ENCODE data around the gene FAAH.

The FAAH gene

DNA sequence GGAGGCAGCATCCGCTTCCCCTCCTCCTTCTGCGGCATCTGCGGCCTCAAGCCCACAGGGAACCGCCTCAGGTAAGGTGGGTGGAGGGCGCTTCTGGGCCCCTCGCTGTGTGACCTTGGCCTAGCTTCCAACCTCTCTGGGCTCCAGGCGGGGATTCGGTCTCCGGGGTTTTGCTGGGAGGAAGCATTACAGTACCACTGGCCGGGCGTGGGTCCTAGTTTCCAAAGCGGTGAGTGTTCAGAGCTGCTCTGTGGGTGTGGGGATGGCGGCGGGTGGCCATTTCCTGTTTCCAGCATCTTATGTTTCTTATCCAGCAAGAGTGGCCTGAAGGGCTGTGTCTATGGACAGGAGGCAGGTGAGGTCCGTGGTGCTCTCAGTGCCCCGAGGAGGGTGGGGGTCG lies 11.6 kb downstream of the FAAH start:
- no peak for DNase-seq (ENCODE audit: low read depth)
- H3K4me3 ChIP-seq (ENCODE audit: low read depth, low read length): no peak overlapping the region
- TF ChIP-seq, protein P1, sequence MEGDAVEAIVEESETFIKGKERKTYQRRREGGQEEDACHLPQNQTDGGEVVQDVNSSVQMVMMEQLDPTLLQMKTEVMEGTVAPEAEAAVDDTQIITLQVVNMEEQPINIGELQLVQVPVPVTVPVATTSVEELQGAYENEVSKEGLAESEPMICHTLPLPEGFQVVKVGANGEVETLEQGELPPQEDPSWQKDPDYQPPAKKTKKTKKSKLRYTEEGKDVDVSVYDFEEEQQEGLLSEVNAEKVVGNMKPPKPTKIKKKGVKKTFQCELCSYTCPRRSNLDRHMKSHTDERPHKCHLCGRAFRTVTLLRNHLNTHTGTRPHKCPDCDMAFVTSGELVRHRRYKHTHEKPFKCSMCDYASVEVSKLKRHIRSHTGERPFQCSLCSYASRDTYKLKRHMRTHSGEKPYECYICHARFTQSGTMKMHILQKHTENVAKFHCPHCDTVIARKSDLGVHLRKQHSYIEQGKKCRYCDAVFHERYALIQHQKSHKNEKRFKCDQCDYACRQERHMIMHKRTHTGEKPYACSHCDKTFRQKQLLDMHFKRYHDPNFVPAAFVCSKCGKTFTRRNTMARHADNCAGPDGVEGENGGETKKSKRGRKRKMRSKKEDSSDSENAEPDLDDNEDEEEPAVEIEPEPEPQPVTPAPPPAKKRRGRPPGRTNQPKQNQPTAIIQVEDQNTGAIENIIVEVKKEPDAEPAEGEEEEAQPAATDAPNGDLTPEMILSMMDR (IDR thresholded peaks at IDR 0.05; ENCODE audit: control insufficient read depth, extremely low read depth, insufficient read depth): no peak

DNA sequence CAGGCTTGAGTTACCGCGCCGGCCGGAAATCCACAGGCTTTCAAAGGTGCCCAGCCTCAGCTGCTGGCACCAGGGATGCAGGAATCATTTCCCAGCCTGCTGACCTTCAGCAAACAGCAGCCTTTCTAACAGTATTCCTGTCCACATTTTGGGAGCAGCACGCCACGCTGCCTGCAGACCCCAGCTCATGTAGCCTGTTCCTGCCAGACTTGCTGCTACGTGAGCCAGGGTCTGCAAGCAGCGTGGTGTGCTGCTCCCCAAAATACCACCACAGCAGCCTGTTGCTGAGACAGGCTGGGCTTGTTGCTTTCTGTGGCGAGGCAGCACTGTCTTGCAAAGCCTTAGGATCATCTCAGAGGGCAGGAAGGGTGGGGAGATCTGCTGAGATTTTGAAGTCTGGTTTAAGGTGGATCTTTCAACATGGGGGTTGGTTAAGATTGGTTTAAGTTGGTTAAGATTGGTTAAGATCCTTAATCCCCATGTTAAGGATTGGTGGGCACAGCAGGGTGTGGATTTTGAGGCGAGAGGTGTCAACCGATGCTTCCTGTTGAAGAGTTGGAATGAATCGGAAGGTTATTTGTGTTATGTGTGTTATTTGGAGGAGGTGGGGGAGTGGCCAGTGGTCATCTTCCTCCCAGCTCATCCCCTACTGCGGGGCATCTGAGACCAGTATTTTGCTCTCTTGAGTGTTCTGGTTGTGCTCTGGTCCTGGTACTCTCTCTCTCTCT lies 12.9 kb downstream of the FAAH start:
- DNase-seq (ENCODE audit: low read depth): no peak
- TF ChIP-seq, protein P1 (IDR thresholded peaks at IDR 0.05; ENCODE audit: control insufficient read depth, extremely low read depth, insufficient read depth): no peak
- H3K4me3 ChIP-seq (ENCODE audit: low read depth, low read length): no peak overlapping the region

DNA sequence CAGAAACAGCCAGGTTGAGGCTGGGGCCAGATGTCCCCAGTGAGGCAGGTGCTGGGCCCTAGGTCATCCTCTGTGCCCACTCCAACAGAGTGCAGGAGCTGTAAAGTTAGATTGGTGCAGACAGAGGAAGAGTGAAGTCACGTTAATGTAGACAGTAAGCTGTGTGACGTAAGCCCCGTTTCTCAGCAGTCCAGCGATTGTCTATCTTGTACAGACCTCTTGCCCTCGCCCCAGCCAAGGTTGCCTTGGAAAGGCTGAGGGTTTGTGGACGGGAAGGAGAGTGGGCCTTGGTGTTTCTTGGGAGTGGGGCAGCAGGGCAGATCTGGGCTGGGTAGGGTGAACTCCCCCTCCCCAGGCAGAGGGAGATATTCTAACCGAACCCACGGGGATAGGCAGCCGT lies 13.5 kb downstream of the FAAH start:
- TF ChIP-seq, protein P1 (IDR thresholded peaks at IDR 0.05; ENCODE audit: control insufficient read depth, extremely low read depth, insufficient read depth): no peak
- H3K4me3 ChIP-seq (ENCODE audit: low read depth, low read length): no peak overlapping the region

DNA sequence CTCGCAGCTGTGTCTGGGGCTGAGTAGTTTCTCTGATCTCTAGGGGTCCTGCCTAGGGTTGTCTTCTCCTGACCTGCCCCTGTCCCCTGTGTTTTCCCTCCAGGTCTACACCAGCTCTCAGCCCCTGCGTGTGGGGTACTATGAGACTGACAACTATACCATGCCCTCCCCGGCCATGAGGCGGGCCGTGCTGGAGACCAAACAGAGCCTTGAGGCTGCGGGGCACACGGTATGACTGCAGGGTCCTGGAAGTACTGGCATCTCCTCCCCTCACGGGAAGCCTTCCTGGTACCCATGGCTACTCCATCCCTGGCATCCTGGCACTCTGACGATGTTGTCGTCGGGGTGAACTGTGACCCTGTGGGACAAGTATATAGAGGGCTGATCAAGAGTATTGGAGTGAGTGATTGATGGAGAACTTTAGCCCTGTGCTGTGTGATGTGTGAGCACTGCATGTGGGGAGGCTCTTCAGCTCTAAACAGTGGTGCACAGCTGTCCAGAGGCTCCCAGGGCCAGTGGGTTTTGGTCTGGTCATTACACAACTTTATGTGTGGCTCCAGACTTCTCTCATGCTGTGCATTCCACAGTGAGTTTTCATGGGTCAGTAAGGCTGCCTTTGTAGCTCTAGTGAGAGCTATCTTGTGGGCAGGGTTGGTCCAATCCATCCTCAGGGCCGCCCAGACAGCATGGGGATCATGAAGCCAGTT lies 14.4 kb downstream of the FAAH start:
- TF ChIP-seq, protein P1 (IDR thresholded peaks at IDR 0.05; ENCODE audit: control insufficient read depth, extremely low read depth, insufficient read depth): no peak
- no peak for DNase-seq (ENCODE audit: low read depth)
- H3K4me3 ChIP-seq (ENCODE audit: low read depth, low read length): no peak overlapping the region

More for the DNA sequence above, 13.5 kb downstream of the FAAH start:
- DNase-seq (ENCODE audit: low read depth): no peak

DNA sequence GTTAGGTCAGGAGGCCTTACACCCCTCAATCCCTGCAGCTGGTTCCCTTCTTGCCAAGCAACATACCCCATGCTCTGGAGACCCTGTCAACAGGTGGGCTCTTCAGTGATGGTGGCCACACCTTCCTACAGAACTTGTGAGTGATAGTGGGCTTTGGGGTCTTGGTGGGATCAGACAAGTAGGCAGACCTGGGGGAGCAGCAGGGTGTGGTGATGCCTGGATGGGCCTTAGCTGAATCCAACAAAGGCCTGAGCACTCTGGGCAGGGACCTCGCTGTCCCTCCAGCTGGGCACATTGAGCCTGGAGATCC lies 14.9 kb downstream of the FAAH start:
- H3K4me3 ChIP-seq (ENCODE audit: low read depth, low read length): no peak overlapping the region
- TF ChIP-seq, protein P1 (IDR thresholded peaks at IDR 0.05; ENCODE audit: control insufficient read depth, extremely low read depth, insufficient read depth): no peak
- DNase-seq (ENCODE audit: low read depth): no peak

DNA sequence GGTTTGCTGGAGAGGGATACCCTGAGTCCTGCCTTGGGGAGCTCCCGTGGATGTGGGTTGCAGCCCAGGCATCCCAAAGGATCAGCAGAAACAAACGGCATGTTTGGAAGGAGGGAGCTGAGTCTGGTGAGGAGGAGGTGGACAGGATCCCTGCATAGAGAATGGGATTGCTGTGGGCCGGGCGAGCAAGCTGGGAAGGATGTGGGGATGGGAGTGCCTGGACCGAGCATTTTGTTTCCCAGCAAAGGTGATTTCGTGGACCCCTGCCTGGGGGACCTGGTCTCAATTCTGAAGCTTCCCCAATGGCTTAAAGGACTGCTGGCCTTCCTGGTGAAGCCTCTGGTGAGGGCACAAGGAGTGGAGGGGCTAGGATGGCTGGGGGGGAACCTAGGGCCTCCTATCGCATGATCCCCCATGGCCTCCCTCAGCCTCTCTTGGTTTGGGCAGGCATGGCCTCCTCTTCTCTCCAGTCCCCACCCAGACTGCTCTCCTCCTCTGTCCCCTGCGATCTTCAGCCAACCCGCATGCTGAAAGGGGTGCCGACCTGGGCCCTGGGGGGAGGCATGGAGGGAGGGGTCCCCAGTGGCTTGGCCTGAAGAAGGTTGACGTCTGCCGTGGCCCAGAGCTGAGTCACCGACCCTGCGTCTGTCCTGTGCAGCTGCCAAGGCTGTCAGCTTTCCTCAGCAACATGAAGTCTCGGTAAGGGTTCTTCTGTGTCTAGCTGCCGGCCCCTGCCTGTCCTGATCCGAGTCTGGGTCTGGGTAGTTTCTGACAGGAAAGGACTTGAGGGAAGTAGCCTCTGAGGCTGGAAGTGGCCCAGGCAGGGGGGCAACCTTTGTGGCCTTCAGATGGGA lies 16.3 kb downstream of the FAAH start:
- DNase-seq (ENCODE audit: low read depth): no peak
- no peak overlapping the region for H3K4me3 ChIP-seq (ENCODE audit: low read depth, low read length)
- TF ChIP-seq, protein P1 (IDR thresholded peaks at IDR 0.05; ENCODE audit: control insufficient read depth, extremely low read depth, insufficient read depth): no peak
